Heart right ventricle (tissue), 16 donors: Measurements from ENCODE around the gene KLHL22. TPM values are rescaled to one million over a fixed set of nuclear protein-coding genes. Genes with fewer than 3 reads are reported as not detected.
"Not testable (repeated sequence)": the region's sequence is repeated elsewhere in the genome, so short reads cannot be mapped to it uniquely, and the experiment has no call there.

Source experiments
- ATAC-seq, 8 donors: fragments of 200-7000 bp; cut with Tn5 transposase; one replicate each; pipeline ENCODE4 v1.9.1; 2020; ENCODE audit warnings: mild to moderate bottlenecking in 8 of 8, moderate library complexity in 8 of 8, moderate number of reproducible peaks in 1 of 8
- DNase-seq, 2 donors: peaks; one replicate each; pipeline ENCODE4 v3.0.0-alpha.2; 2020
- H3K27ac ChIP-seq, 10 donors: fragments of 200-600 bp; sonication (generic) in 2 of 10; one replicate each; pipeline versions ENCODE4 v1.5.0 to v1.8.0; 2020 to 2022; ENCODE audit warnings: mild to moderate bottlenecking in 3 of 10
- H3K27me3 ChIP-seq, 7 donors: fragments of 200-600 bp; one replicate each; pipeline ENCODE4 v1.8.0; 2021 to 2022; ENCODE audit warnings: mild to moderate bottlenecking in 2 of 7
- H3K36me3 ChIP-seq, 9 donors: fragments of 200-600 bp; sonication (generic) in 1 of 9; one replicate each; pipeline versions ENCODE4 v1.5.0 to v1.8.0; 2020 to 2022; ENCODE audit warnings: mild to moderate bottlenecking in 2 of 9
- H3K4me1 ChIP-seq, 9 donors: fragments of 200-600 bp; sonication (generic) in 1 of 9; one replicate each; pipeline versions ENCODE4 v1.5.0 to v1.8.0; 2020 to 2022; ENCODE audit warnings: mild to moderate bottlenecking in 4 of 9
- H3K4me3 ChIP-seq, 10 donors: fragments of 200-600 bp; sonication (generic) in 2 of 10; one replicate each; pipeline versions ENCODE4 v1.5.0 to v1.8.0; 2020 to 2022; ENCODE audit warnings: mild to moderate bottlenecking in 7 of 10, moderate library complexity in 2 of 10
- H3K9me3 ChIP-seq, 11 donors: fragments of 200-600 bp in 10 of 11; sonication (generic) in 2 of 11; one replicate each; pipeline versions ENCODE4 v1.5.0 to v1.8.0; 2013 to 2022; ENCODE audit warnings: mild to moderate bottlenecking in 2 of 11, control low read depth in 1 of 11, moderate library complexity in 1 of 11
- WGBS, 2 donors: extraction: QIAGEN DNeasy Blood & Tissue Kit; methylation state at CpG; one replicate each; pipeline ENCODE4 v1.1.7; 2013; ENCODE audit warnings: inconsistent platforms in 1 of 2; 5-methylcytosine and 5-hydroxymethylcytosine counted together
- intact Hi-C, 10 donors: fragments of 100-400 bp; cut with DNase I; formaldehyde crosslinking; loops; one replicate each; pipeline versions ENCODE4 v1.11.1 to v1.14.2; 2022
- polyA plus RNA-seq, 2 donors: library from polyadenylated mRNA; stranded (reverse); fragments of 200-250 nt; gene quantifications; one replicate each; pipeline ENCODE4 v1.2.3, GENCODE V29; 2013
- total RNA-seq, 10 donors: library from RNA; stranded (reverse); fragmentation: NEBNext Ultra II Directional in 3 of 10; extraction: Animal tissue kit (Norgen Biotek cat#: 25700) in 3 of 10; gene quantifications; one replicate each; pipeline versions ENCODE4 v1.2.1 to v1.2.4, GENCODE V29; 2021 to 2023
- TF ChIP-seq, protein P1 (sequence below), 9 donors: fragments of 200-600 bp; sonication (generic) in 2 of 9; IDR thresholded peaks; one replicate each; pipeline versions ENCODE4 v1.5.0 to v1.8.0; 2021 to 2022; ENCODE audit warnings: antibody characterized with exemption in 9 of 9, mild to moderate bottlenecking in 5 of 9, moderate library complexity in 1 of 9
- donor health status: Arrhythmogenic right ventricular cardiomyopathy.
- donor health status: ischemic (EF 13 %, LVEDD 7.1; RV severe dilation, severe dysfunction).
- donor health status: healthy with polysubstance abuse.
- donor health status: DM: no; HTN: yes; CAD: no.
- donor health status: DM: no; HTN: no; CAD: no.
- donor health status: ischemic (EF 25% LVEDD 6.9; RV normal size, moderate dysfunction).
- donor health status: ischemic (EF 25% LVEDD 5.7; RV mildly dilated, moderate dysfunction).
- donor health status: healthy.
- donor health status: DM: yes; HTN: yes; CAD: no.
- donor health status: Ischemic cardiomyopathy.
- donor health status: ischemic (EF 35%, LVEDD 5.7; RV mildly dilated, moderate dysfunction).
- donor health status: nonischemic (EF 11% LVEDD 7.7; RV severe dilation, severe dysfunction).
- donor health status: DM: yes; HTN: yes; CAD: no.
- donor health status: PGD.
- donor health status: ischemic (EF 29% LVEDD 5.4; RV normal size, mild dysfunction).
- donor health status: nonischemic (EF 23%, LVEDD 6.1; RV moderate dilation, normal function).

The KLHL22 gene
- total and polyA plus RNA-seq, 12 donors = 11.3 to 29.3 (median 17.3) TPM

- intact Hi-C loops = no loop called here
- peaks cover 0 to 16% (median 3%) of the 10 kb centered on the region in 9 donors for H3K36me3 ChIP-seq
- TF ChIP-seq, protein P1, sequence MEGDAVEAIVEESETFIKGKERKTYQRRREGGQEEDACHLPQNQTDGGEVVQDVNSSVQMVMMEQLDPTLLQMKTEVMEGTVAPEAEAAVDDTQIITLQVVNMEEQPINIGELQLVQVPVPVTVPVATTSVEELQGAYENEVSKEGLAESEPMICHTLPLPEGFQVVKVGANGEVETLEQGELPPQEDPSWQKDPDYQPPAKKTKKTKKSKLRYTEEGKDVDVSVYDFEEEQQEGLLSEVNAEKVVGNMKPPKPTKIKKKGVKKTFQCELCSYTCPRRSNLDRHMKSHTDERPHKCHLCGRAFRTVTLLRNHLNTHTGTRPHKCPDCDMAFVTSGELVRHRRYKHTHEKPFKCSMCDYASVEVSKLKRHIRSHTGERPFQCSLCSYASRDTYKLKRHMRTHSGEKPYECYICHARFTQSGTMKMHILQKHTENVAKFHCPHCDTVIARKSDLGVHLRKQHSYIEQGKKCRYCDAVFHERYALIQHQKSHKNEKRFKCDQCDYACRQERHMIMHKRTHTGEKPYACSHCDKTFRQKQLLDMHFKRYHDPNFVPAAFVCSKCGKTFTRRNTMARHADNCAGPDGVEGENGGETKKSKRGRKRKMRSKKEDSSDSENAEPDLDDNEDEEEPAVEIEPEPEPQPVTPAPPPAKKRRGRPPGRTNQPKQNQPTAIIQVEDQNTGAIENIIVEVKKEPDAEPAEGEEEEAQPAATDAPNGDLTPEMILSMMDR (IDR thresholded peaks at IDR 0.05) = no peak
- peaks cover 0 to 10% (median 5%) of the 10 kb centered on the region in 9 donors for H3K4me1 ChIP-seq
- H3K9me3 ChIP-seq = no peaks in the 10 kb centered on the region
- no peak overlapping the region for H3K27ac ChIP-seq
- H3K27me3 ChIP-seq = no peaks in the 10 kb centered on the region
- H3K4me3 ChIP-seq = no peak overlapping the region
- DNase-seq = no peak
- 96 to 97% methylated on average over 4 of the region's 4 CpGs for WGBS, 2 donors
- no peak for ATAC-seq
Observed at GRCh38 chr22:20475115-20475436, 20.5 kb downstream of the KLHL22 start.

DNA sequence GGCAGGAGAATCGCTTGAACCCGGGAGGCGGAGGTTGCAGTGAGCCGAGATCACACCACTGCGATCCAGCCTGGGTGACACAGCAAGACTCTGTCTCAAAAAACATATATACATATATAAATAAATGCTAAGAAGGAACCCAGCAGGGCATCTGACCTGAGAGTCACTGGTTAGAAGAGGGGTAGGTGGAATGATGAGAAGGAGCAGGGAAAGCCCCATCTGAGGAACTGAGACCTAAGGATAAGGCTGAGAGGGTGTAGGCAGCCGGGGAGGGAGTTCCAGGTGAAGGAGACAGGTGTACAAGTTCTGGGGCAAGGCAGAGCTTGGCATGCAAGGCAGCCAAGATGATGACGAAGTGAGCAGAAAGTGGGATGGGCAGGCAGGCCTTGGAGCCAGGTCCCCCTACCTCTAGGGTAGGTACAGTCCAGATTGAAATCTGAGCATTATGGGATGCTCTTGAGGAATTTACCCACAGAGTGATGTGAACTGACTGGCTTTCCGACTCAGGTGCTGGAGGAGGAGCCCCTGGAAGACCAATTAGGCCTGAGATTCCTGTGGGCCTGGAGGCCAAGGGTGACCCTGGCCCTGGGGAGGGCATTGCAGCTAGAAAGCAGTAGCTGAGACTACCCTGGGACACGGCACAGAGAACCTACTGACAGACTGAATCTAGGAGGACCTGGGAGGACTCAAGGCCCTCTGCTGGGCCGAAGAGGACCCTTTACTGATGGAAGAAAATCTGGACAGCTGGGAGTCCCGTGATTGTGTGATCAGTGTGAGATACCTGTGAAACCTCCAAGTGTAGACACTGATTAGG is 22.8 kb downstream of the KLHL22 start:
- no peaks in the 10 kb centered on the region for H3K9me3 ChIP-seq
- peaks cover 0 to 10% (median 5%) of the 10 kb centered on the region in 9 donors for H3K4me1 ChIP-seq
- no peak overlapping the region for H3K27ac ChIP-seq
- peaks cover 0 to 34% (median 3%) of the 10 kb centered on the region in 9 donors for H3K36me3 ChIP-seq
- WGBS, 2 donors = 92% methylated on average over 11 of the region's 11 CpGs
- H3K27me3 ChIP-seq = no peaks in the 10 kb centered on the region
- TF ChIP-seq, protein P1 (IDR thresholded peaks at IDR 0.05) = no peak
- no peak overlapping the region for H3K4me3 ChIP-seq
- ATAC-seq (no peak), DNase-seq (no peak)
- intact Hi-C loops = no loop called here

DNA sequence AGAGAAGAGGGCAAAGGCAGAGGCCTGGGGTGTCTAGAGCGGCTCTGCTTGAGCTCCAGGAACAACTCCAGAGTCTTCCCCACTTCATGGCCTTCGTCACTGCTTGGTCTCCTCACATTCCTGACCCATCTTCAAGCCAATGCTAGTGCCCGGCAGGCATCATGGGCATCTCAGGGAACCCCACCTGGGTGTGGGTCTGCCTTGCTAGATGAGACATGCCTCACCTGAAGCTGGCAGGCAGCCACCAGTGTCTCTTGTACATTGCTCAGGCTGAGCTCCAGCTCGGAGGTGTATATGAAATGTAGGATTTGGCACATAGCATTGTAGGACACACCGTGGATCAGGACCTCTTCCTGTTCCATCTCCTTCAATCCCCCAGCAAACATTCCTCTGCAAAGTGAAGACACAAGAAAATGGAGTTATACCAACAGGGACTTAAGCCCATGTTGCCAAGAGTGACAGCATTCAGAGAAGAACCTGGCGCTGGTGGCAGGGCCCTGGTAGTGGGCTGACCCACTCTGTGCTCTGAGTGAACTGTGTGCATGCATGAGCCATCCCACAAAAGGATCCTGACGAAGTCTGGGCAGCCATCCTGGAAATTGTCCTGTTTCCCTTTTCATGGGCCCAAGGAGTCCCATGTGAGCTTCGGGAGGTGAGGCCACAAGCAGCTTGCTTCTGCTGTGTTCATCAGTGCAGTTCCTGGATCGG is 24.3 kb downstream of the KLHL22 start:
- WGBS, 2 donors = 94 to 95% methylated on average over 9 of the region's 9 CpGs

DNA sequence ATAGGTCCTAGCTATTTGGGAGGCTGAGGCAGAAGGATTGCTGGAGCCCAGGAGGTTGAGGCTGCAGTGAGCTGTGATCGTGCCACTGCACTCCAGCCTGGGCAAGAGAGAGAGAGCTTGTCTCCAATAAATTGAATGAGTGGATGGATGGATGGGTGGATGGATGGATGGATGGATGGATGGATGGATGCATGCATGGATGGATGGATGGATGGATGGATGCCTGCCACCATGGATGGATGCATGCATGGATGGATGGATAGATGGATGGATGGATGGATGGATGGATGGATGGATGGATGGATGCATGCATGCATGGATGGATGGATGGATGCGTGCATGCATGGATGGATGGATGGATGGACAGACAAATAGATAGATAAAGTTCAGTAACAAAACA is 25.1 kb downstream of the KLHL22 start:
- H3K4me1 ChIP-seq, DNase-seq, H3K27ac ChIP-seq, H3K27me3 ChIP-seq, intact Hi-C loops, ATAC-seq, H3K9me3 ChIP-seq, H3K4me3 ChIP-seq: not testable (repeated sequence)
- 97 to 98% methylated on average over 2 of the region's 2 CpGs for WGBS, 2 donors
- peaks cover 0 to 35% (median 3%) of the 10 kb centered on the region in 9 donors for H3K36me3 ChIP-seq

More for the DNA sequence above, 24.3 kb downstream of the KLHL22 start:
- H3K27me3 ChIP-seq = no peaks in the 10 kb centered on the region
- H3K4me3 ChIP-seq = no peak overlapping the region
- H3K27ac ChIP-seq = no peak overlapping the region
- H3K4me1 ChIP-seq = peaks cover 0 to 9% (median 5%) of the 10 kb centered on the region in 9 donors
- H3K36me3 ChIP-seq = peaks cover 0 to 34% (median 3%) of the 10 kb centered on the region in 9 donors
- no peak for DNase-seq
- TF ChIP-seq, protein P1 (IDR thresholded peaks at IDR 0.05) = no peak
- intact Hi-C loops = no loop called here
- no peak for ATAC-seq
- H3K9me3 ChIP-seq = no peaks in the 10 kb centered on the region
